ENCODE data around the gene UBL4A.

- no peak for TF ChIP-seq FOS (IDR thresholded peaks at IDR 0.05; ENCODE audit: borderline replicate concordance, insufficient read depth, low read length)
- no peak for TF ChIP-seq CTCF (IDR thresholded peaks at IDR 0.05; ENCODE audit: extremely low read depth in 1 of 2, insufficient read depth in 1 of 2, low read depth in 1 of 2, low read length in 2 of 2)
- TF ChIP-seq POLR2A (IDR thresholded peaks at IDR 0.05; ENCODE audit: low read depth, low read length): no peak
Measured at GRCh38 chrX:154481911-154482601, 4.4 kb downstream of the UBL4A start.
